ENCODE data around the gene GRID1.
"Not testable (repeated sequence)": the region's sequence is repeated elsewhere in the genome, so short reads cannot be mapped to it uniquely, and the experiment has no call there.

Gene GRID1

DNA sequence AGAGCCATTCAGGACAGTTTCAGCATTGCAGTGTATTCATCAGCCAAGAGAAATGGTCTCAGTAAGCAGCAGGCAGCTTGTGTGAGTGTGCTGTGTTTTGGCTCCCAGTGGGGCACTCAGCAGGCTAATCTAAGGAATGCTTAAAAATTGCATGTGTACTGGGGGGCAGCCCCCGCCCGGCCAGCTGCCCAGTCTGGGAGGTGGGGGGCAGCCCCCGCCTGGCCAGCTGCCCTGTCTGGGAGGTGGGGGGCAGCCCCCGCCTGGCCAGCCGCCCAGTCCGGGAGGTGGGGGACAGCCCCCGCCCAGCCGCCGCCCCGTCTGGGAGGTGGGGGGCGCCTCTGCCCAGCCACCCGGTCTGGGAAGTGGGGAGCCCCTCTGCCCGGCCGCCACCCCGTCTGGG, 116.2 kb downstream of the GRID1 start:
- peak; percentile 82 for DNase-seq

GRCh38 chr10:86249794-86250193, 116.8 kb downstream of the GRID1 start:
- no peak for DNase-seq

GRCh38 chr10:86248062-86248461, 118.5 kb downstream of the GRID1 start:
- no peak for DNase-seq

DNA sequence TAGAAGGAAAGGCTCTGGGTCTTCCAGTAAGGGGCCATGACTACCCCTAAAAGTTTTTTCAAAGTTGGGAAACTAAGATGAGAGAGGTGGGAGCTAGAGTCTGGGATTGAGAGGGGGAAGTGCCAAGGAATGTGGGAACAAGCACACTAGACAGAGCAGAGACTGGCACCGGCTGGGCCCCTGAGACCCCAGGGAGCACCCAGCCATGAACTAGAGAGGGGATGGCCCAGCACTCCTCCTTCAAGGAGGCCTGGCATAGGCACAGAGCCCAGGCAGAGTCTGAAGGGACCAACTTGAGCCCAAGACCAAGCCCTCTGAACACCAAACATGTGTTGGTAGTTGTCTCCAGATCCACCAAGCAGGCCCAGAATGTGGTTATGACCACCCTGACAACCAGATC, 119.0 kb downstream of the GRID1 start:
- no peak for DNase-seq

DNA sequence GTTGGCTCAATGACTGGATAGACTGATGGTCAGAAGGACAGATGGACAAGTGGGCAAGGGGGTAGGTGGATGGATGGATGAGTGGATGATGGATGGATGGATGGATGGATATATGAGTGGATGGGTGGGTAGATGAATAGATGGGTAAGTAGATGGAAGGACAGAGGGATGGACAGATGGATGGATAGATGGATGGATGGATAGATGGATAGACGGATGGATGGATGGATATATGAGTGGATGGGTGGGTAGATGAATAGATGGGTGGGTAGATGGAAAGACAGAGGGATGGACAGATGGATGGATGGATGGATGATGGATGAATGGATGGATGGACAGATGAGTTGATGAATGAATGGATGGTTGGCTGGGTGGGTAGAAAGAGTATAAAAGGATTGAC, 119.5 kb downstream of the GRID1 start:
- DNase-seq = no peak

DNA sequence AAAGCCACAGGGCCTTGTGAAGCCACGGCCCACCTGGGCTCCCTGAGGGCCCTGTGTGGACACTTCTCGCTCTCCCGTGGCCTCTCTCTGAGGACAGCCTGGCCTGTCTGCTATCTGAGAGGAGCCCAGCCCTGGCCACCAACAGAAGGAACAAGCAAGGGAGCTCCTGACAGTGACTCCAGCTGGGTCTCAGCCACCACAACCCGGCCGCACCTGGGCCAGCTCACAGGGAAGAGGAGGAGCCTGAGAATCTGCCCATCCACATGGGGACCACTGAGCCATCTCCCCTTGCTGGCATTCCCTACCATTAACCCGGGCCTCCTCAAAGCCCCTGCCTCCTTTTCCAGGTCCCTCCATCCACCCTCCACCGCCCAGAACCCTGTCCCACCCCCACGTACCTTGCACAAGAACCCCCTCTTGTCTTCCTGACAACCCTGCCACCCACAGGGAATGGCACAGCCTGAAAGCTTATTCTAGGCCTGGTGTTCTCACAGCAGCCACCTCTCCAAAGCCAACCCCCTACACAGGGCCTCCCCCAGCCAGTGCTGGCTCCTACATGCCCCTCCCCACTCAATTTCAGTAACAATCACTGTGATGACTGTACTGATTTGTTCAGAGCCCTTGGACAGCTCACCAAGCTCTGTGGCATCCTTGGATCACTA, 120.2 kb downstream of the GRID1 start:
- no peak for DNase-seq

DNA sequence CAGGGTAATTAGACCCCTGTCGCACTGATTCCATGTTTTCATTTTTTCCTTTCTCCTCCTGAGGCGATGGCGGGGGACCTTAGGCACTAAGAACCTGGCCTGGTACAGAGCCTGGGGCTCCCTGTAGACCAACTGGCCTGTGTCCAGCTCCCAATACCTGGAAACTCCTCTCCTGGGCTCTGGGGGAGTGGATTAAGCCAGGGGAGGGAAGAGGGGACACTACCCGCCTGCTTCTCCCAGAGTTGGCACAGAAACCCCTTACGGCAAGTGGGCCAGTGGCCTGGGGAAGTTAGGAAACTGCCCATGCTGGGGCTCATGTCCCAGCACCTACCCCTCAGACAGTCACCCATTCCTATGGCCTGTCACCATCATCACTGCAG, 121.6 kb downstream of the GRID1 start:
- DNase-seq = peak; percentile 76

- DNase-seq = peak; percentile 88
Observed at GRCh38 chr10:86244297-86245014, 122.1 kb downstream of the GRID1 start.

DNA sequence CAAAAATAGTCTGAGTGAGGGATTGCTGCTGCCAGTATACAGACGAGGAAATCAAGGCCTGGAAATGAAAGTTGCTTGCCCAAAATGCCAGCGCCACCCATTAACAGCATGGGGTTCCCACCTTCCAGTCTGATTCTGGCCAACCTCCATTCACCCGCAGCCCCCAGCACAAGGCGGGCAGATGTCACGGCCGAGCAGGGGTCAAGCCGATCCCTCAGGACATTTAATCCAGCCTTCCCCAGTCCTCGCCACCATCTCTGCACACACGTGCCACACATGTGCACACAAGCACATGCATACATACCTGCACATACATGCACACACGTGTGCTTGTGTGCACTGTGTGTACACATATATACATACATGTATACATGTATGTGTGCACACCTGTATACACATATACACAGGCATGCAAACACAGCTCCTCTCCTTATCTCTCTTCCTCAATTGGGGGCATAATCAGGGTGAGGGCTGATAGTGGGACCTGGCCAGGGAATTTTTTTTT, 122.9 kb downstream of the GRID1 start:
- DNase-seq = no peak

GRCh38 chr10:86242761-86243160, 123.8 kb downstream of the GRID1 start:
- no peak for DNase-seq

DNA sequence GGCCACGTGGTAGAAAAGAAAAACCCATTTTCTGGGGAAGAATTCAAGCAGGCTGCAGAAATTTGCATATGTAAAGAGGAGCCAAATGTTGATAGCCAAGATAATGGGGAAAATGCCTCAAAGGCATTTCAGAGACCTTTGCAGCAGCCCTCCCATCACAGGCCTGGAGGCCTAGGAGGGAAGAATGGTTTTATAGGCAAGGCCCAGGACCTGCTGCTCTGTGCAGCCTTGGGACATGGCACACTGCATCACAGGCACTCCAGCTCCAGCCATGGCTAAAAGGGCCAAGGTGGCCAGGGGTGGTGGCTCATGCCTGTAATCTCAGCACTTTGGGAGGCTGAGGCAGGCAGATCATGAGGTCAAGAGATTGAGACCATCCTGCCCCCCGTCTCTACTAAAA, 128.5 kb downstream of the GRID1 start:
- not testable (repeated sequence) for DNase-seq

DNA sequence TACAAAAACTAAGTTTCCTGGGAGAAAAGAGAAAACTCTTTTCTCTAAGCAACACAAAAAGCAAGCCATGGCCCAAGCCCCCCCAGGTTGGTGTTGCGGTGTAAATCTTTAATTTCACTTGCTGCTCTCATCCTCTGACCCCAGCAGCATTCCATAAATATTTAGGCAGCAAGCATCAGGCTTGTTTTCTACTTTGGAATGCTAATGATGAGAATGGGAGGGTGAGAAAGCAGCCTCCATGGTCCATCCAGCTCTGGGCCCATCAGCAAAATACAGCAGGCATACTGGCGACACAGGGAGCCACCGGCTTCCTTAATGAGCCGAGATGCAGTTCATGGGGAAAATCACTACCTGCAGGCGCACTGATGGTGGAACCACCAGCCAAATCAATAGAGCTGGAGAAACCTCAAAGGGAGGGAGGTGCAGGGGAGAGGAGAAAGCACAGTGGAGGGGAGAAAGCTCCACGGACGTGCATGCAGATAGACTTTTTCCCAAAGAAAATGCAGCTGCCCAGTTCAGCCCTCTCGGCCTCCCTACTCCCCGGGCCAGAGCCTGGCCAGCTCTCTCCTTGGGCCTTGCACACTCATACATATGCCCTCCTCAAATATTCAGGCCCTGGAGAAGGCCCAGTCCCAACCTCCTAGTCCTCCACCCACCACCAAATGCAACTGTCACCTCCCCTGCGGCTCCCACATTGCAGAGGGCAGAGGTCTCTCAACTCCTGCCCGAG, 131.9 kb downstream of the GRID1 start:
- no peak for DNase-seq

- no peak for DNase-seq
Observed at GRCh38 chr10:86234107-86234506, 132.5 kb downstream of the GRID1 start.

DNA sequence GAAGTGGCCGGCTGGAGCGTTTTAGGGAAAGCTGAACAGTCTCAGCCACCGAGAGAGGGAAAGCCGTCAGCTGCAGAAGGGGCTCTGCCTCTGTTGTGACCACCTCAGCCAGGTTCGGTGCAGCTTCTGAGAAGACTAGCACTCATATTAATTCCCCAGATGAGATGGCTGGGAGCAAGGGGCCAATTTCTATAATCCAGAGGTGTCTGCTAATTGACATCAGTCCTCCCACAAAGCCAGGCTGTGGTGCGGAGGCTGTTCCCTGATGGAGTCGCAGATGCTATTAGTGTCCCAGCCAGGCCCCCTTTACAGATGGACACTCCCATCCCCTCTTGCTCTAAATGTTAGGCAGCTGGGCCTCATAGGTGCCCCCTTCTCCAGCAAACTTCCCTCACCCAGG, 133.5 kb downstream of the GRID1 start:
- no peak for DNase-seq

GRCh38 chr10:86232644-86233043, 134.0 kb downstream of the GRID1 start:
- DNase-seq = no peak

GRCh38 chr10:86231796-86232560, 134.6 kb downstream of the GRID1 start:
- DNase-seq = peak; percentile 23

DNA sequence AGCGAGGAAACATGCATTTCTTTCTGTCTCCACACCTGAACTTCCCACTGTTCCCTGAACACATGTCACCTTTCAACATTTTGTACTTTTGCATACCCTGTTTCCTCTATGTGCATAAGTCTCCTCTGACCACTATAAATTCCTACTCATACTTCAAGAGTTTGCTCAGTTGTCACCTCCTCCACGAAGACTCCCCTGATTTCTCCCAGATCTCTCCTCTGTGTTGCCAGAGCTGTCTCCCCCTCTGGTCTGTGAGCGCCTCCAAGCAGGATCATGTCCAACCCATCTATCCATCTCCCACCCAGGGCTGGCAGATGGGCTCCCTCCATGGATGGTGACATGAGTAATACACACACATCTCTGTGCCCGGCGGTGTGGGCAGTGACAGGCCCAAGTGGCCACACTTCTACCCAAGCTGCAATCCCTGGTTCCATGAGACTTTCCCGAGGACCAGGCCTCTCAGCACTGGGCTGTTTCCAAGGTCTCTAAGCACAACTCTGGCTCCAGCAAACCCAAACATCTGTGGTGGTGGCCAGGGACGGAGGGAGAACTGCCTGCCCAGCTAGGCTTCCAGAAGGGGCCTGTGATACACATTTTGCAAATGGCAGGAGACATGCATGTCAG, 135.9 kb downstream of the GRID1 start:
- DNase-seq = no peak

DNA sequence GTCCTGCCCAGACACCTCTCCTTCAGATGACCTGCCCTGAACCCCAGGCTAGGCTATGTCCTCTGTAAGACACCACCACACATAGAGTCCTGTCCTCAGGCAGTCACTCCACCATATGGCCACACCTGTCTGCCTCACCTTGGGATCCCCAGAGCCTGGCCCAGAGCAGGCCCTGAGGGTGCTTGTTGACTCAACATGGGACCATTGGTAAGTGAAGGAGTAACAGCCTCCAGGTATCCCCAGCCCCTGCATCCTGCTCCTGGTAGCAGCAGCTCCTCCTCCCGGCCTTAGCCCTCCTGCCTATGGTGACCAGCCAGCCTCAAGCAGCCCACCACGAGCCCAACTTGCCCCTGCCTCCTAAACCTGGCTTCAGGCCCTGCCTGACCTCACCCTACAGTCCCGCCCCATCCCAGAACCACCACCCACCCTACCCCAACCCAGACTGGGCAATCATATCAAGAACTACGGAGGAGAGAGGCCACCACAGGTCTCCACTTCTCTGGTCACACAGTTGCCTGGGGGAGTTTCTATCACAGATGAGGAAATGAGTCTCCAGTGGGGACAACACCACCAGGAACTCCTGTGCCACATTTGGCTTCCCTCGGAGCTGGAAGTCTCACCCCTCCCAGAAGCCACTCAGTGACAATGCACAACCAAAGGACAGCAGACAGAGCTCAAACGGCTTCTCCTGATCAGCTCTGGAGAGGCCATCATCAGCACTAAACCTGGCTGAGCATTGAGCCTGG, 136.6 kb downstream of the GRID1 start:
- peak; percentile 11 for DNase-seq

DNA sequence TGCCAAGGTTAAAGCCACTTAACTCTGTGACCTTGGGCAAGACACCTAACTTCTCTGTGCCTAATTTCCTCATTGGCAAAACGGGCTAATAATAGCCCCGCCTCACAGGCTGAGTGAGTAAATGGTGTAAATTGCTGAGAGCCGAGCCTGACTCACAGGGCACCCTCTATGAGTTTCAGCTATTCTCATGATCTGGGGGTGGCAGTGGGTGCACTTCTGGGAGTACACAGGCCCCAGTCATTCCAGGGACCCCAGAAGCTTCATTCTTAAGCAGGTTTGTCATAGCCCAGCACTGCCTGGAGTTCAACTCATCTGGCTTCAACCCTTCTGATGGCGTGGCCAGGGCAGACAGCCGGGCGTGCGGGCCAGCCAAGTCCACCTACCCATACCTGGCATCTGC, 137.2 kb downstream of the GRID1 start:
- no peak for DNase-seq

- no peak for DNase-seq
Observed at GRCh38 chr10:86227501-86228258, 138.9 kb downstream of the GRID1 start.

- DNase-seq = no peak
Observed at GRCh38 chr10:86226781-86227201, 139.8 kb downstream of the GRID1 start.
